ENCODE measurements around the gene TRAPPC6A. TPM values are rescaled to one million over a fixed set of nuclear protein-coding genes. Genes with fewer than 3 reads are reported as not detected.

The TRAPPC6A gene
- total and polyA plus RNA-seq, 2 of the 13 experiments (the other 11 are each of a cell fraction or from before 2014, with no cell fraction given), result 6.5 to 21.0 TPM

DNA sequence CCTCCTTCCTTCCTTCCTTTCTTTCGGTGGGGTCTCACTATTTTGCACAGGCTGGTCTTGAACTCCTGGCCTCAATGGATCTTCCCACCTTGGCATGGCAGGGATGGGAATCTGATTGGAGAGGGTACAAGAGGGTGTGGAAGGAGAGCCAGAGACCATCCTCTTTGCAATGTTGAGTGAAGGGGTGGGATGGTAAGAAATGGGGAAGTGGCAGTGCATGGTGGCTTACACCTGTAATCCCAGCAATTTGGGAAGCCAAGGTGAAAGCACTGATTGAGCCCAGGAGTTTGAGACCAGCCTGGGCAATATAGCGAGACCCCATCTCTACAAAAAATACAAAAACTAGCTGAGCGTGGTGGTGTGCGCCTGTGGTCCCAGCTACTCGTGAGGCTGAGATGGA lies 6.1 kb upstream of the TRAPPC6A start:
- Histone ChIP-seq H3K9ac (ENCODE audit: insufficient read depth, low read depth, low read length) (no peak overlapping the region), H3K79me2 (ENCODE audit: insufficient read depth, low read length) (peaks cover 15% of the 10 kb centered on the region), H2AFZ (ENCODE audit: low read length) (no peak overlapping the region), H3K4me1 (ENCODE audit: insufficient read depth, low read length) (peaks cover 47% of the 10 kb centered on the region), H3K4me2 (ENCODE audit: low read depth, low read length) (no peak overlapping the region), H4K20me1 (ENCODE audit: insufficient read depth, low read length) (0 out of 2 replicates have a peak, but pooled peaks cover 2% of the 10 kb centered on the region), H3K9me3 (ENCODE audit: low read length) (no peaks in the 10 kb centered on the region), H3K27me3 (ENCODE audit: control insufficient read depth in 1 of 2, insufficient read depth in 2 of 2, low read length in 2 of 2) (no peaks in the 10 kb centered on the region), H3K36me3 (replicated peaks in 1 of 2; ENCODE audit: control insufficient read depth in 1 of 2, insufficient read depth in 2 of 2, low read length in 2 of 2) (no peaks in the 10 kb centered on the region), H3K4me3 (replicated peaks in 1 of 3; ENCODE audit: insufficient read depth in 1 of 3, low read depth in 2 of 3, low read length in 3 of 3) (no peak overlapping the region), H3K27ac (ENCODE audit: extremely low read length, insufficient read depth, low read length) (no peak overlapping the region)
- ATAC-seq (no peak), DNase-seq (ENCODE audit: low spot score) (no peak), FAIRE-seq (no peak)
- ChIA-PET CTCF (ENCODE audit: low intra/inter-chr PET ratio, low total read pairs) (no interaction called here), POLR2A (no interaction called here)
- WGBS (ENCODE audit: low lambda C conversion rate), result 93% methylated on average over 5 of the region's 5 CpGs
- in situ Hi-C loops (cut with HindIII; ENCODE audit: extremely low pct_ligation_motif_present, low pct_unique_long_range_greater_than_20kb) (no loop called here), intact Hi-C loops (cut with micrococcal nuclease; ENCODE audit: unreplicated experiment) (loop anchor here (10.0 kb wide), 1 partner anchor 61 kb away; the partner anchor contains the start of gene EXOC3L2)
- no peak for TF ChIP-seq U2AF2 (IDR thresholded peaks at IDR 0.05; ENCODE audit: low read depth, low read length)
- no peak for TF ChIP-seq KDM4B (CRISPR knock-in tag; IDR thresholded peaks at IDR 0.05)
- TF ChIP-seq IKZF4 (CRISPR knock-in tag; IDR thresholded peaks at IDR 0.05; ENCODE audit: borderline replicate concordance, low read depth, not compliant biosample characterization), result no peak
- TF ChIP-seq MZF1 (CRISPR knock-in tag; IDR thresholded peaks at IDR 0.05; ENCODE audit: borderline replicate concordance), result no peak
- no TSS peak for BruUV-seq (replicated peaks)

DNA sequence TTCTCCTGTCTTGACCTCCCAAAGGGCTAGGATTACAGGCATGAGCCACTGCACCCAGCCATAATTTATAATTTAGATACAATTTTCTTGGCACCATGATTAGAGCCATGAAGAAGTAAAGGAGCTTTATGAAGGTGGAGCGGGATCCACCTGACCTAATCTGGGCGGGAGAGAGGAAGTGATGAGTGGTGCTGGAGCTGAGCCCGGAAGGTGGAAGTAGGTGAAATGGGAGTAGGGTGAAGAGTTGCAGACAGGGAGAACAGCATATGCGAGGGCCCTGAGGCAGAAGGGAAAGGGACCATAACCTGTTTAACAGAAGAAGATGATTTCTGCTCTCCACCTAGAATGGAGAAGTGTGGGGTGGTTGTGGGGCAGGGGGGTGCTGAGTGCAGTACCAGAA lies 4.7 kb upstream of the TRAPPC6A start:
- 93% methylated on average over 4 of the region's 4 CpGs for WGBS (ENCODE audit: low lambda C conversion rate)
- DNase-seq (ENCODE audit: low spot score) (no peak), ATAC-seq (no peak), FAIRE-seq (no peak)
- no TSS peak for BruUV-seq (replicated peaks)
- H3K27me3 ChIP-seq (ENCODE audit: control insufficient read depth in 1 of 2, insufficient read depth in 2 of 2, low read length in 2 of 2), result no peaks in the 10 kb centered on the region; a peak in 1 of 5 replicates
- no peak overlapping the region for H3K9ac ChIP-seq (ENCODE audit: insufficient read depth, low read depth, low read length)
- H3K36me3 ChIP-seq (replicated peaks in 1 of 2; ENCODE audit: control insufficient read depth in 1 of 2, insufficient read depth in 2 of 2, low read length in 2 of 2), result no peaks in the 10 kb centered on the region
- peaks cover 15% of the 10 kb centered on the region for H3K79me2 ChIP-seq (ENCODE audit: insufficient read depth, low read length)
- peaks cover 47% of the 10 kb centered on the region for H3K4me1 ChIP-seq (ENCODE audit: insufficient read depth, low read length)
- POLR2A ChIA-PET, result interaction anchor here (0.7 to 1.2 kb wide), 2 partner anchors 16 to 20 kb away, joined by 3 read pairs; no protein-coding TSS in a partner anchor
- no peaks in the 10 kb centered on the region for H3K9me3 ChIP-seq (ENCODE audit: low read length)
- in situ Hi-C loops (cut with HindIII; ENCODE audit: extremely low pct_ligation_motif_present, low pct_unique_long_range_greater_than_20kb) (no loop called here), intact Hi-C loops (cut with micrococcal nuclease; ENCODE audit: unreplicated experiment) (loop anchor here (10.0 kb wide), 1 partner anchor 62 kb away; the partner anchor contains the start of gene EXOC3L2)
- TF ChIP-seq, protein P1, sequence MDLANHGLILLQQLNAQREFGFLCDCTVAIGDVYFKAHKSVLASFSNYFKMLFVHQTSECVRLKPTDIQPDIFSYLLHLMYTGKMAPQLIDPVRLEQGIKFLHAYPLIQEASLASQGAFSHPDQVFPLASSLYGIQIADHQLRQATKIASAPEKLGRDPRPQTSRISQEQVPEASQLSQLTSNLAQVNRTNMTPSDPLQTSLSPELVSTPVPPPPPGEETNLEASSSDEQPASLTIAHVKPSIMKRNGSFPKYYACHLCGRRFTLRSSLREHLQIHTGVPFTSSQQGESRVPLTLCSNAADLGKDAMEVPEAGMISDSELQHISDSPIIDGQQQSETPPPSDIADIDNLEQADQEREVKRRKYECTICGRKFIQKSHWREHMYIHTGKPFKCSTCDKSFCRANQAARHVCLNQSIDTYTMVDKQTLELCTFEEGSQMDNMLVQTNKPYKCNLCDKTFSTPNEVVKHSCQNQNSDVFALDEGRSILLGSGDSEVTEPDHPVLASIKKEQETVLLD (CRISPR knock-in tag; IDR thresholded peaks at IDR 0.05; ENCODE audit: low read depth), result no peak
- TF ChIP-seq, protein P2, sequence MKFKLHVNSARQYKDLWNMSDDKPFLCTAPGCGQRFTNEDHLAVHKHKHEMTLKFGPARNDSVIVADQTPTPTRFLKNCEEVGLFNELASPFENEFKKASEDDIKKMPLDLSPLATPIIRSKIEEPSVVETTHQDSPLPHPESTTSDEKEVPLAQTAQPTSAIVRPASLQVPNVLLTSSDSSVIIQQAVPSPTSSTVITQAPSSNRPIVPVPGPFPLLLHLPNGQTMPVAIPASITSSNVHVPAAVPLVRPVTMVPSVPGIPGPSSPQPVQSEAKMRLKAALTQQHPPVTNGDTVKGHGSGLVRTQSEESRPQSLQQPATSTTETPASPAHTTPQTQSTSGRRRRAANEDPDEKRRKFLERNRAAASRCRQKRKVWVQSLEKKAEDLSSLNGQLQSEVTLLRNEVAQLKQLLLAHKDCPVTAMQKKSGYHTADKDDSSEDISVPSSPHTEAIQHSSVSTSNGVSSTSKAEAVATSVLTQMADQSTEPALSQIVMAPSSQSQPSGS (CRISPR knock-in tag; IDR thresholded peaks at IDR 0.05), result no peak
- TF ChIP-seq CBX2 (IDR thresholded peaks at IDR 0.05; ENCODE audit: low read depth, low read length) (no peak), CBX2 (CRISPR knock-in tag; IDR thresholded peaks at IDR 0.05; ENCODE audit: low read depth) (no peak), ATF7-NPFF (CRISPR knock-in tag; IDR thresholded peaks at IDR 0.05; ENCODE audit: low read depth) (no peak), ZMYM3 (CRISPR knock-in tag; IDR thresholded peaks at IDR 0.05) (no peak), REL (CRISPR knock-in tag; conservative IDR thresholded peaks at IDR 0.05) (no peak), HNRNPK (IDR thresholded peaks at IDR 0.05; ENCODE audit: low read depth, low read length, poor library complexity, severe bottlenecking) (no peak), ELF3 (CRISPR knock-in tag; IDR thresholded peaks at IDR 0.05) (no peak), U2AF1 (optimal IDR thresholded peaks at IDR 0.05; ENCODE audit: low read depth, low read length) (no peak)
- TF ChIP-seq, protein P3, sequence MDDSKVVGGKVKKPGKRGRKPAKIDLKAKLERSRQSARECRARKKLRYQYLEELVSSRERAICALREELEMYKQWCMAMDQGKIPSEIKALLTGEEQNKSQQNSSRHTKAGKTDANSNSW (CRISPR knock-in tag; IDR thresholded peaks at IDR 0.05; ENCODE audit: borderline replicate concordance), result no peak
- CTCF ChIA-PET (ENCODE audit: low intra/inter-chr PET ratio, low total read pairs), result no interaction called here
- no peak overlapping the region for H3K4me2 ChIP-seq (ENCODE audit: low read depth, low read length)
- no peak overlapping the region for H2AFZ ChIP-seq (ENCODE audit: low read length)
- H3K27ac ChIP-seq (ENCODE audit: extremely low read length, insufficient read depth, low read length), result no peak overlapping the region
- H4K20me1 ChIP-seq (ENCODE audit: insufficient read depth, low read length), result 0 out of 2 replicates have a peak, but pooled peaks cover 2% of the 10 kb centered on the region
- H3K4me3 ChIP-seq (replicated peaks in 1 of 3; ENCODE audit: insufficient read depth in 1 of 3, low read depth in 2 of 3, low read length in 3 of 3), result no peak overlapping the region

Measured in HepG2 (cell line).